22Rv1 (cell line): ENCODE data around the gene VEZF1.

Experiments used
- ZFX ChIP-seq: fragments of 450-650 bp; IDR thresholded peaks from 2 replicates; pipeline ENCODE4 v1.6.1; 2017; ENCODE audit warnings: antibody characterized with exemption, borderline replicate concordance
- TF ChIP-seq, protein P1 (sequence below): fragments of 450-650 bp; IDR thresholded peaks from 2 replicates; pipeline ENCODE4 v1.5.1; 2017; ENCODE audit warnings: mild to moderate bottlenecking

DNA sequence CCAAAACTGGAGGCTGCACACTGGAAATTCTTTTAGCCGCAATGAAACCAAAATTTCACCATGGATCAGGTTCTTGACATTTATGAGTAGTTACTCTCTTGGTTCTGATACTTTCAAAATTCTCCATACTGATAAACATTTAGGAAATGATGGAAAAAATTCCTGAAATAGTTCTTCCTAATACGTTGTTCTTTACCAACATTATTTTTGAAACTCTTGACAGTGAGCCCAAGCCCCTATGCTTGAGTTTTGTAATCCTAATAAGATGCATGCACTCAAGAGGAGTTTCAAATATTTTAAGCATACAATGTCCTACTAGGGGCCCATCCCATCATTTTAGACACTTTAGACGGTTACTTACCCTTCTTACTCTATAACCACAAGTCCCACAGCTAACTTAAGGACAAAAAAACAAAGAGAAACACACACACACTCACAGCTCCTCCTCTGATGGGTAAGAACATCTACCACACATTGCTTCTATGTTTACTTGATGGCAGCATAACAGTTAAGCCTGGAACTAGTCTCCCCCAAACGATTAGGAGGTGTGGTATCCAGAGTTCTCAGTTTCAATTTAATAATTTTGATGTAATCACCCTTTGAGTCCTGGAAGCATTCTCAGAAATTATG is 3.7 kb downstream of the VEZF1 start:
- TF ChIP-seq, protein P1, sequence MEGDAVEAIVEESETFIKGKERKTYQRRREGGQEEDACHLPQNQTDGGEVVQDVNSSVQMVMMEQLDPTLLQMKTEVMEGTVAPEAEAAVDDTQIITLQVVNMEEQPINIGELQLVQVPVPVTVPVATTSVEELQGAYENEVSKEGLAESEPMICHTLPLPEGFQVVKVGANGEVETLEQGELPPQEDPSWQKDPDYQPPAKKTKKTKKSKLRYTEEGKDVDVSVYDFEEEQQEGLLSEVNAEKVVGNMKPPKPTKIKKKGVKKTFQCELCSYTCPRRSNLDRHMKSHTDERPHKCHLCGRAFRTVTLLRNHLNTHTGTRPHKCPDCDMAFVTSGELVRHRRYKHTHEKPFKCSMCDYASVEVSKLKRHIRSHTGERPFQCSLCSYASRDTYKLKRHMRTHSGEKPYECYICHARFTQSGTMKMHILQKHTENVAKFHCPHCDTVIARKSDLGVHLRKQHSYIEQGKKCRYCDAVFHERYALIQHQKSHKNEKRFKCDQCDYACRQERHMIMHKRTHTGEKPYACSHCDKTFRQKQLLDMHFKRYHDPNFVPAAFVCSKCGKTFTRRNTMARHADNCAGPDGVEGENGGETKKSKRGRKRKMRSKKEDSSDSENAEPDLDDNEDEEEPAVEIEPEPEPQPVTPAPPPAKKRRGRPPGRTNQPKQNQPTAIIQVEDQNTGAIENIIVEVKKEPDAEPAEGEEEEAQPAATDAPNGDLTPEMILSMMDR: no peak
- TF ChIP-seq ZFX: no peak
